Pancreas (tissue), 10 donors: Measurements from ENCODE around the gene TM9SF4. TPM values are rescaled to one million over a fixed set of nuclear protein-coding genes. Genes with fewer than 3 reads are reported as not detected.
A peak's percentile ranks its signal among the peaks of the same experiment; 100 is the strongest.

Source experiments
- ATAC-seq, 4 donors: fragments of 200-7000 bp; cut with Tn5 transposase; one replicate each; pipeline versions ENCODE4 v1.8.0 to v1.9.1; 2020; ENCODE audit warnings: mild to moderate bottlenecking in 4 of 4, moderate library complexity in 4 of 4
- DNase-seq, 6 donors: peaks; one replicate each; pipeline ENCODE4 v3.0.0-alpha.2; 2020
- FAIRE-seq: peaks from 2 replicates; lab custom pipeline; 2012; peaks lifted over from hg19 to GRCh38; lab: Jason Lieb, UNC
- H3K27ac ChIP-seq, 4 donors: fragments of 200-600 bp; sonication (generic); 1 replicate in 3 of 4; 2 replicates in 1 of 4; pipeline versions ENCODE4 v1.5.0 to v1.8.0; 2020
- H3K27me3 ChIP-seq, 4 donors: fragments of 200-600 bp; one replicate each; pipeline ENCODE4 v1.8.0; 2021
- H3K36me3 ChIP-seq, 3 donors: fragments of 200-600 bp; sonication (generic) in 1 of 3; one replicate each; pipeline versions ENCODE4 v1.5.0 to v1.8.0; 2020 to 2021
- H3K4me1 ChIP-seq, 3 donors: fragments of 200-600 bp; one replicate each; pipeline ENCODE4 v1.8.0; 2021
- H3K4me3 ChIP-seq, 4 donors: fragments of 200-600 bp; sonication (generic) in 2 of 4; one replicate each; pipeline versions ENCODE4 v1.5.0 to v1.8.0; 2020 to 2021
- H3K9me3 ChIP-seq, 4 donors: fragments of 200-600 bp; one replicate each; pipeline ENCODE4 v1.8.0; 2021
- CTCF ChIP-seq, 4 donors: fragments of 200-600 bp; sonication (generic) in 3 of 4; IDR thresholded peaks; one replicate each; pipeline versions ENCODE4 v1.5.0 to v1.8.0; 2021; ENCODE audit warnings: antibody characterized with exemption in 4 of 4
- WGBS, 2 donors: extraction: QIAGEN DNeasy Blood & Tissue Kit; methylation state at CpG; one replicate each; pipeline ENCODE4 v1.1.7; 2013; 5-methylcytosine and 5-hydroxymethylcytosine counted together
- intact Hi-C, 3 donors: fragments of 100-400 bp; cut with DNase I; formaldehyde crosslinking; loops; one replicate each; pipeline versions ENCODE4 v1.11.1 to v1.14.2; 2022
- polyA plus RNA-seq, 2 donors: library from polyadenylated mRNA; stranded (reverse); fragments of 200-250 nt; gene quantifications; one replicate each; pipeline ENCODE4 v1.2.3, GENCODE V29; 2013
- total RNA-seq, 6 donors: library from RNA; stranded (reverse); fragmentation: NEBNext Ultra II Directional in 4 of 6; extraction: Animal tissue kit (Norgen Biotek cat#: 25700) in 4 of 6; gene quantifications; one replicate each; pipeline versions ENCODE4 v1.2.1 to v1.2.4, GENCODE V29; 2021 to 2023
- donor health status: healthy with polysubstance abuse.
- donor health status: DM: no; HTN: no; CAD: no; lungs with moderate emphysema.
- donor health status: DM: no; HTN: no; CAD: no.
- donor health status: control.
- donor health status: control.
- donor health status: Bipolar disorder and iron deficiency.
- donor health status: DM: yes; HTN: yes; CAD: no.
- donor health status: DM: no; HTN: no; CAD: no.
- donor health status: DM: no; HTN: no; CAD: no.
- donor health status: DM: yes; HTN: yes; CAD: no.

The TM9SF4 gene
- total and polyA plus RNA-seq, 8 donors = 12.7 to 30.2 (median 20.9) TPM

GRCh38 chr20:32208499-32209154 is 99.1 kb downstream of the TM9SF4 start:
- ATAC-seq = no peak
- intact Hi-C loops = loop anchor here in 1 of 3 donors (10.0 kb wide), 1 partner anchor 276 kb away; no protein-coding TSS in a partner anchor
- Histone ChIP-seq H3K9me3 (no peaks in the 10 kb centered on the region), H3K4me1 (peaks cover 21 to 38% (median 31%) of the 10 kb centered on the region in 3 donors), H3K4me3 (peak overlapping the region; percentile 92 to 98 (median 96)), H3K27ac (peak overlapping the region in 1 of 4 donors; percentile 91), H3K36me3 (no peaks in the 10 kb centered on the region), H3K27me3 (no peaks in the 10 kb centered on the region)
- no peak for FAIRE-seq
- no peak for DNase-seq
- TF ChIP-seq CTCF (IDR thresholded peaks at IDR 0.05) = no peak
- WGBS, 2 donors = 49 to 56% methylated on average over 13 of the region's 13 CpGs

GRCh38 chr20:32209850-32210605 is 100.5 kb downstream of the TM9SF4 start:
- H3K27me3 ChIP-seq = no peaks in the 10 kb centered on the region
- DNase-seq = no peak
- no peak overlapping the region for H3K4me3 ChIP-seq
- intact Hi-C loops = loop anchor here in 1 of 3 donors (10.0 kb wide), 1 partner anchor 275 kb away; no protein-coding TSS in a partner anchor
- ATAC-seq = no peak
- no peak for FAIRE-seq
- no peak overlapping the region for H3K27ac ChIP-seq
- H3K9me3 ChIP-seq = no peaks in the 10 kb centered on the region
- no peak for TF ChIP-seq CTCF (IDR thresholded peaks at IDR 0.05)
- 59 to 64% methylated on average over 9 of the region's 9 CpGs for WGBS, 2 donors
- peaks cover 0 to 5% (median 0%) of the 10 kb centered on the region in 3 donors for H3K36me3 ChIP-seq
- peaks cover 8 to 24% (median 17%) of the 10 kb centered on the region in 3 donors for H3K4me1 ChIP-seq

GRCh38 chr20:32213870-32214269 is 104.4 kb downstream of the TM9SF4 start:
- peaks cover 0 to 1% (median 0%) of the 10 kb centered on the region in 3 donors for H3K4me1 ChIP-seq
- H3K27me3 ChIP-seq = no peaks in the 10 kb centered on the region
- WGBS, 2 donors = 94 to 95% methylated on average over 1 of the region's 1 CpG
- peaks cover 0 to 17% (median 0%) of the 10 kb centered on the region in 3 donors for H3K36me3 ChIP-seq
- ATAC-seq (no peak), FAIRE-seq (no peak), DNase-seq (no peak)
- no peak overlapping the region for H3K4me3 ChIP-seq
- intact Hi-C loops = no loop called here
- no peak overlapping the region for H3K27ac ChIP-seq
- no peak for TF ChIP-seq CTCF (IDR thresholded peaks at IDR 0.05)
- H3K9me3 ChIP-seq = no peaks in the 10 kb centered on the region

- 89% methylated on average over 8 of the region's 8 CpGs for WGBS, 2 donors
- FAIRE-seq (no peak), DNase-seq (no peak), ATAC-seq (no peak)
- H3K9me3 ChIP-seq = no peaks in the 10 kb centered on the region
- TF ChIP-seq CTCF (IDR thresholded peaks at IDR 0.05) = no peak
- peaks cover 0 to 17% (median 0%) of the 10 kb centered on the region in 3 donors for H3K36me3 ChIP-seq
- no peak overlapping the region for H3K27ac ChIP-seq
- no peaks in the 10 kb centered on the region for H3K4me1 ChIP-seq
- intact Hi-C loops = no loop called here
- no peaks in the 10 kb centered on the region for H3K27me3 ChIP-seq
- H3K4me3 ChIP-seq = no peak overlapping the region
Measured at GRCh38 chr20:32215147-32215546, 105.6 kb downstream of the TM9SF4 start.
